Uterus (tissue), 2 donors: ENCODE results near the gene ZC3H14.

Experiments
- CTCF ChIP-seq, 4 experiments: fragments of 200-600 bp in 2 of 4; fragments of 450-650 bp in 2 of 4; sonication (generic) in 2 of 4; IDR thresholded peaks; one replicate each; pipeline ENCODE4 v1.5.1; 2016 to 2019; ENCODE audit warnings: antibody characterized with exemption in 4 of 4, mild to moderate bottlenecking in 2 of 4, moderate library complexity in 1 of 4
- POLR2A ChIP-seq, 2 donors: fragments of 450-650 bp; IDR thresholded peaks; one replicate each; pipeline ENCODE4 v1.6.1; 2016; ENCODE audit warnings: antibody characterized with exemption in 2 of 2, mild to moderate bottlenecking in 1 of 2, moderate library complexity in 1 of 2

GRCh38 chr14:88550078-88550477 is 12.8 kb upstream of the ZC3H14 start:
- no peak for TF ChIP-seq CTCF (IDR thresholded peaks at IDR 0.05)
- TF ChIP-seq POLR2A (IDR thresholded peaks at IDR 0.05): no peak
